ENCODE results near the gene VSTM1. TPM values are rescaled to one million over a fixed set of nuclear protein-coding genes. Genes with fewer than 3 reads are reported as not detected.

The VSTM1 gene
- total and polyA plus RNA-seq, 2 of the 8 experiments (the other 6 are each of a cell fraction or from before 2014, with no cell fraction given), result 0.12 to 0.65 TPM

GRCh38 chr19:54002495-54003315, 61.0 kb downstream of the VSTM1 start (continued):
- TF ChIP-seq CHD7 (IDR thresholded peaks at IDR 0.05; ENCODE audit: insufficient replicate concordance, low read length) (no peak), SP2 (IDR thresholded peaks at IDR 0.05; ENCODE audit: low read length) (no peak)
